Kidney capillary endothelial cell (primary cell): ENCODE results near the gene TMOD3.

Source experiments
- DNase-seq: peaks from one replicate; pipeline ENCODE4 v3.0.0-alpha.2; 2018; ENCODE audit warnings: low spot score

The TMOD3 gene

DNA sequence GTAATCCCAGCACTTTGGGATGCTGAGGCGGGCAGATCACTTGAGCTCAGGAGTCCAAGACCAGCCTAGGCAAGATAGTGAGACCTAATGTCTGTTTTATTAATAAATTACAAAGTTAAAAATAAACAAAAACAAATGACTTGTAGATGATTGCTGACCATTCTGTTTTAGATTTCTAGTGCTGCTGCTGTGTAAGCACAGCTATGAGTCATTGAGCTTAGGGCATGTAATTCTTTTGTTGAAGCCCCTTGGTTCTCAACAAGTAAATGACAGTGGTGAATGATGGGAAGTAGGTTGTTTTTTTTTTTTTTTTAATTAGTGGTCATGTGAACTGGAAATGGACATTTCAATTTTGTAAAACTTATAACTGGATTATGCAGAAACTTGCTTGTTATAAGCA lies 78.9 kb downstream of the TMOD3 start:
- peak; percentile 38 for DNase-seq

- no peak for DNase-seq
Measured at GRCh38 chr15:51909584-51909983, 80.1 kb downstream of the TMOD3 start.

GRCh38 chr15:51912528-51912927 lies 83.1 kb downstream of the TMOD3 start:
- DNase-seq, result no peak

DNA sequence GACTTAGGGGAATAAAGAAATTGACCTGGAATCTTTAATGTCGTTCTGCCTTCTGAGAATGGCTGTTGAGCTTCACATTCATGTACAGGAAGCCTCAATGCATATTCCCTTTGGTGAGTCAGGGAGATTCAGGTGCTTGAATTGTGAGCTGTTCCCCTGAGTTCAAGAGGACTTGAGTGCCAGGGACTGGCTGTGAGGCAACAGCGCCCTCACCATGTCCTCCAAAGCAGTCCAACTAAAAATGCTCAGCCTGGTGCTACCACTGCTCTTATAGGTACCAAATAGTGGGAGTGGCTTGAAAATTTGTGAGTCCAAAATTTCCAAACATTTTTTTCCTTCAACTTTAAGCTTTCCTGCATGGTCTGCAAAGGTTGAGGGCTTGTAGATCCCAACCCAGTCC lies 88.0 kb downstream of the TMOD3 start:
- DNase-seq, result peak; percentile 16

GRCh38 chr15:51924156-51925068 lies 95.0 kb downstream of the TMOD3 start:
- no peak for DNase-seq

- no peak for DNase-seq
Measured at GRCh38 chr15:51926809-51927208, 97.4 kb downstream of the TMOD3 start.

DNA sequence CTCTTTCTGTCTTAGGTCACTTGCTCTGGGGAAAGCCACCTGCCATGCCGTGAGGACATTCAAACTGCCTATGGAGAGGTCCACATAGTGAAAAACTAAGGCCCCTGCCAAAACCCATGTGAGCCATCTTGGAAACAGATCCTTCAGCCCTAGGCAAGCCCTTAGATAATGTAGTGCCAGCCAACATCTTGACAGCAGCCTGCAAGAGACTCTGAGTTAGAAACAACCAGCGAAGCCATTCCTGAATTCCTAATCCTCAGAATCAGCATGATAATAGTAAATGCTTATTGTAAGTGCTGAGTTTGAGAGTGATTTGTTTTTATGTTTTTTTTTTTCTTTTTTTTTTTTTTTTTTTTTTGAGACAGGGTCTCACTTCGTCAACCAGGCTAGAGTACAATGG lies 101.6 kb downstream of the TMOD3 start:
- DNase-seq, result no peak

- DNase-seq, result no peak
Measured at GRCh38 chr15:51931638-51932037, 102.2 kb downstream of the TMOD3 start.

GRCh38 chr15:51932161-51932560 lies 102.7 kb downstream of the TMOD3 start:
- DNase-seq, result no peak

DNA sequence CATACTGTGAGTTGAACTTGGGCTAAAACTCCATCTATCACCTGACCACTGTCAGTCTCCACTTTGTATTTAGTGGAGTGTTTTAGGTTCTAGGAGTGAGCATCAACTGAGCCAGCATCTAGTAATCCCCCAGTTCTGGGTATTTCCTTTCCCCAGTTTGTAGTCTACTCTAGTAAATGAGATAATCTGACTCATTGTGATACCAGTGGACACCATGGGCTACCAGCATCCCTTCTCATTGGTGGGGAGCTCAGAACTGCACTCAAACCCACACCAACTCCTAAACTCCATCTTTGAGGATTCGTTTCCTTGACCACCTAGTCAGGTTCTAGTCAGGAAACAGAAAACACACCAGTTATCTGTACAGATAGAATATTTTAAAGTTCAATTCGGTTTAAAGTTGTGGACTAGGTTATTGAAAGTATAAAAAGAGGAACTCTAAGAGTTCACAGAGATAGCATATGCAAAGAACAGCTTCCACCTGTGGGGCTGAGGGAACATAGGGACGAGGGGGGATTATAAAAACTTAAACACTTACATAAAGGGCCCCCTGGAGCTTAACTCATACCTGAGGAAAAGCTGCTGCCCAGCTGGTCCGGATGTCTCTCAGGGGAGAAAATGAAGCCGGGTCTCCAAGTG lies 106.1 kb downstream of the TMOD3 start:
- no peak for DNase-seq

- DNase-seq, result no peak
Measured at GRCh38 chr15:51936105-51936478, 106.6 kb downstream of the TMOD3 start.

DNA sequence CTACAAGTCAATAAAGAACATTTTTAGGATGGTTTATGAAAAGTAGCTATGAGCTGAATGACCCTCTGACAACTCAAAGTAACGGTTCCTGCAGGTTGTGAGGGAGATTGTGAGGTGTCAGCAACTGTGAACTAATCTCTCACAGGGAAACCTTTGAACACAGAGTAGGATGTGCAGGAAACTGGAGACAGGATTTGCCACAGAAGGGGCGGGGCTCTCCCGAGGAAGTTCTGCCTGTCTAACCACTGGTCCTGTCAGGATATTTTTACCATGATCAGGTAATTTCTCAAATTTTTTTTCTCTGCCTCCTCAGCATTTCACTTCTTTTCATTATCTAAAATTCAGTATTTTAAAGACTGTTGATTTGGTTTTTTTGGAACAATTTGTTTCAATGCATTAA lies 108.8 kb downstream of the TMOD3 start:
- DNase-seq, result no peak

DNA sequence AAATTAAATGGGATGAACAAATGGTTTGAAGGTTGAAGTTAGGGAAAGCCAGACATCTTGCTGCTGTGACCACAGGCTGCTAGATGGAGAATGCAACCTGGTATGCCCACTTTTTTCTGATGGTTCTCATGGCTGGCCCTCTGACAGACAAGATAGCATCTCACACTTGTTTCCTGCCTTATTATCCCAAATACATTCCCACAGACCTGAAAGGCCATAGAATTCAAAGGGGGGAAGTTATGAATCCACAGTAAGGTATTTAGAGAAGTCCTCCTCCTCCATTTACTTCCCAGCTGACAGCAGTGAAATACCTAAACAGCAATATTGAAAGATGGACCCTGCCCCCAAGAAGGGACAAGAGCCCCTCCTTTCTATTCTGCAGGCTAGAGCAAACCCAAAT lies 109.8 kb downstream of the TMOD3 start:
- DNase-seq, result no peak

- no peak for DNase-seq
Measured at GRCh38 chr15:51947124-51947523, 117.7 kb downstream of the TMOD3 start.

- no peak for DNase-seq
Measured at GRCh38 chr15:51952805-51953204, 123.4 kb downstream of the TMOD3 start.

GRCh38 chr15:51955504-51955903 lies 126.1 kb downstream of the TMOD3 start:
- DNase-seq, result no peak
